ENCODE measurements around the gene ETF1.
"Not testable (repeated sequence)": the region's sequence is repeated elsewhere in the genome, so short reads cannot be mapped to it uniquely, and the experiment has no call there.

Gene ETF1

GRCh38 chr5:138528744-138529469, 14.1 kb downstream of the ETF1 start:
- no peak for DNase-seq (ENCODE audit: low read depth)

- DNase-seq (ENCODE audit: low read depth) = no peak
These were observed 14.8 kb downstream of the ETF1 start for GRCh38 chr5:138528208-138528607.

GRCh38 chr5:138527170-138527569, 15.9 kb downstream of the ETF1 start:
- DNase-seq (ENCODE audit: low read depth) = no peak

GRCh38 chr5:138523406-138523805, 19.6 kb downstream of the ETF1 start:
- no peak for DNase-seq (ENCODE audit: low read depth)

GRCh38 chr5:138520971-138521370, 22.1 kb downstream of the ETF1 start:
- no peak for DNase-seq (ENCODE audit: low read depth)

GRCh38 chr5:138517437-138517836, 25.6 kb downstream of the ETF1 start:
- no peak for DNase-seq (ENCODE audit: low read depth)

- no peak for DNase-seq (ENCODE audit: low read depth)
These were observed 27.3 kb downstream of the ETF1 start for GRCh38 chr5:138515556-138516245.

- DNase-seq (ENCODE audit: low read depth) = no peak
These were observed 29.0 kb downstream of the ETF1 start for GRCh38 chr5:138514021-138514420.

GRCh38 chr5:138508958-138509357, 34.1 kb downstream of the ETF1 start:
- no peak for DNase-seq (ENCODE audit: low read depth)

- DNase-seq (ENCODE audit: low read depth) = not testable (repeated sequence)
These were observed 35.6 kb downstream of the ETF1 start for GRCh38 chr5:138507485-138507884.

GRCh38 chr5:138506370-138507306, 36.4 kb downstream of the ETF1 start:
- no peak for DNase-seq (ENCODE audit: low read depth)

- no peak for DNase-seq (ENCODE audit: low read depth)
These were observed 38.2 kb downstream of the ETF1 start for GRCh38 chr5:138504799-138505198.

GRCh38 chr5:138503487-138504270, 39.4 kb downstream of the ETF1 start:
- no peak for DNase-seq (ENCODE audit: low read depth)

GRCh38 chr5:138502521-138502920, 40.5 kb downstream of the ETF1 start:
- DNase-seq (ENCODE audit: low read depth) = no peak

GRCh38 chr5:138502121-138502520, 40.9 kb downstream of the ETF1 start:
- DNase-seq (ENCODE audit: low read depth) = no peak

- no peak for DNase-seq (ENCODE audit: low read depth)
These were observed 44.7 kb downstream of the ETF1 start for GRCh38 chr5:138498376-138498775.

- DNase-seq (ENCODE audit: low read depth) = no peak
These were observed 47.7 kb downstream of the ETF1 start for GRCh38 chr5:138495351-138495750.

- no peak for DNase-seq (ENCODE audit: low read depth)
These were observed 50.4 kb downstream of the ETF1 start for GRCh38 chr5:138492560-138493045.

- peak; percentile 73 for DNase-seq (ENCODE audit: low read depth)
These were observed 51.1 kb downstream of the ETF1 start for GRCh38 chr5:138491669-138492559.

GRCh38 chr5:138491284-138491648, 51.8 kb downstream of the ETF1 start:
- DNase-seq (ENCODE audit: low read depth) = no peak
